Fibroblast of skin of back (primary cell): ENCODE data around the gene LDLRAD4.
"Not testable (repeated sequence)": the region's sequence is repeated elsewhere in the genome, so short reads cannot be mapped to it uniquely, and the experiment has no call there.

Experiments
- DNase-seq: peaks from one replicate; pipeline ENCODE4 v3.0.0-alpha.2; 2013

Gene LDLRAD4

GRCh38 chr18:13473751-13474150, 255.2 kb downstream of the LDLRAD4 start:
- DNase-seq: no peak

GRCh38 chr18:13474336-13474735, 255.8 kb downstream of the LDLRAD4 start:
- no peak for DNase-seq

GRCh38 chr18:13474907-13475545, 256.5 kb downstream of the LDLRAD4 start:
- DNase-seq: no peak

GRCh38 chr18:13476312-13476711, 257.8 kb downstream of the LDLRAD4 start:
- DNase-seq: not testable (repeated sequence)

GRCh38 chr18:13477147-13477683, 258.7 kb downstream of the LDLRAD4 start:
- no peak for DNase-seq

- DNase-seq: no peak
Measured at GRCh38 chr18:13480571-13481255, 262.2 kb downstream of the LDLRAD4 start.

GRCh38 chr18:13481331-13481730, 262.8 kb downstream of the LDLRAD4 start:
- DNase-seq: no peak

GRCh38 chr18:13481820-13482617, 263.5 kb downstream of the LDLRAD4 start:
- no peak for DNase-seq

GRCh38 chr18:13482618-13482945, 264.0 kb downstream of the LDLRAD4 start:
- DNase-seq: no peak

- no peak for DNase-seq
Measured at GRCh38 chr18:13483316-13484270, 265.0 kb downstream of the LDLRAD4 start.

GRCh38 chr18:13485182-13485581, 266.6 kb downstream of the LDLRAD4 start:
- no peak for DNase-seq

GRCh38 chr18:13485604-13486003, 267.0 kb downstream of the LDLRAD4 start:
- DNase-seq: no peak

GRCh38 chr18:13486284-13486683, 267.7 kb downstream of the LDLRAD4 start:
- no peak for DNase-seq

- DNase-seq: no peak
Measured at GRCh38 chr18:13486686-13487085, 268.1 kb downstream of the LDLRAD4 start.

- no peak for DNase-seq
Measured at GRCh38 chr18:13487237-13487636, 268.7 kb downstream of the LDLRAD4 start.

- no peak for DNase-seq
Measured at GRCh38 chr18:13488281-13488929, 269.8 kb downstream of the LDLRAD4 start.

- not testable (repeated sequence) for DNase-seq
Measured at GRCh38 chr18:13489303-13489702, 270.7 kb downstream of the LDLRAD4 start.

- no peak for DNase-seq
Measured at GRCh38 chr18:13491138-13491537, 272.6 kb downstream of the LDLRAD4 start.

GRCh38 chr18:13492314-13492713, 273.8 kb downstream of the LDLRAD4 start:
- DNase-seq: no peak

GRCh38 chr18:13493079-13493478, 274.5 kb downstream of the LDLRAD4 start:
- no peak for DNase-seq

GRCh38 chr18:13493725-13494124, 275.2 kb downstream of the LDLRAD4 start:
- DNase-seq: no peak
